H1 (cell line): ENCODE results near the gene TTC34. TPM values are rescaled to one million over a fixed set of nuclear protein-coding genes. Genes with fewer than 3 reads are reported as not detected.

ENCODE experiments used
- CTCF ChIA-PET: fragments of 300-600 bp; sonication (Branson Sonifier 250); formaldehyde crosslinking; loops from one replicate; lab custom pipeline; 2021; ENCODE audit not compliant: partially characterized antibody; lab: Charles Lee
- POLR2A ChIA-PET: fragments of 300-600 bp; sonication (Branson Sonifier 250); formaldehyde crosslinking; loops from one replicate; lab custom pipeline; 2021; ENCODE audit warnings: inconsistent platforms; ENCODE audit not compliant: partially characterized antibody; lab: Charles Lee
- DNase-seq, 2 experiments: peaks; one replicate each; pipeline versions ENCODE4 v3.0.0 to v3.0.0-alpha.2; 2010 to 2022; ENCODE audit warnings: low spot score in 2 of 2, low read depth in 1 of 2, mixed read lengths in 1 of 2
- FAIRE-seq: peaks from 2 replicates; lab custom pipeline; 2011; peaks lifted over from hg19 to GRCh38; lab: Jason Lieb, UNC
- H2AFZ ChIP-seq: 2 replicates; pipeline ENCODE4 v1.8.1; 2012; ENCODE audit warnings: low read length, inconsistent platforms
- H2AK5ac ChIP-seq: 2 replicates; pipeline ENCODE4 v1.6.1; 2013; ENCODE audit warnings: low read depth, low read length
- H2BK120ac ChIP-seq: replicated peaks from 2 replicates; pipeline ENCODE3; 2013; ENCODE audit warnings: low read depth, low read length, inconsistent platforms
- H2BK12ac ChIP-seq: 2 replicates; pipeline ENCODE4 v1.6.1; 2013; ENCODE audit warnings: low read depth, low read length
- H2BK15ac ChIP-seq: 2 replicates; pipeline ENCODE4 v1.6.1; 2013; ENCODE audit warnings: low read length
- H2BK20ac ChIP-seq: 2 replicates; pipeline ENCODE4 v1.6.1; 2013; ENCODE audit warnings: low read length
- H2BK5ac ChIP-seq: 2 replicates; pipeline ENCODE4 v1.6.1; 2013; ENCODE audit warnings: low read depth, low read length
- H3K14ac ChIP-seq: 2 replicates; pipeline ENCODE4 v1.6.1; 2013; ENCODE audit warnings: inconsistent platforms; ENCODE audit not compliant: insufficient read length
- H3K18ac ChIP-seq: 2 replicates; pipeline ENCODE4 v1.6.1; 2013; ENCODE audit warnings: low read length; ENCODE audit errors: extremely low read depth
- H3K23ac ChIP-seq: 2 replicates; pipeline ENCODE4 v1.6.1; 2013; ENCODE audit warnings: inconsistent platforms; ENCODE audit not compliant: insufficient read length
- H3K23me2 ChIP-seq: 2 replicates; pipeline ENCODE4 v1.6.1; 2013; ENCODE audit warnings: low read depth, low read length
- H3K27ac ChIP-seq: 2 replicates; pipeline ENCODE4 v1.6.1; 2011; ENCODE audit warnings: low read depth, low read length, inconsistent platforms
- H3K27me3 ChIP-seq, 4 experiments: replicated peaks in 1 of 4; 1 replicate in 1 of 4; 2 replicates in 3 of 4; pipeline versions ENCODE4 v1.6.1 to v1.8.1; 2011 to 2013; ENCODE audit warnings: low read length in 3 of 4, mild to moderate bottlenecking in 3 of 4, inconsistent platforms in 2 of 4, mixed read lengths in 2 of 4, moderate library complexity in 1 of 4; ENCODE audit not compliant: control insufficient read depth in 3 of 4, insufficient read depth in 3 of 4; ENCODE audit errors: extremely low read depth in 1 of 4
- H3K36me3 ChIP-seq, 4 experiments: 2 replicates each; pipeline versions ENCODE4 v1.6.1 to v1.8.1; 2011 to 2013; ENCODE audit warnings: mild to moderate bottlenecking in 4 of 4, low read length in 3 of 4, moderate library complexity in 2 of 4, control low read depth in 1 of 4, inconsistent platforms in 1 of 4; ENCODE audit not compliant: insufficient read depth in 4 of 4, control insufficient read depth in 2 of 4
- H3K4ac ChIP-seq: replicated peaks from 2 replicates; pipeline ENCODE3; 2013; ENCODE audit warnings: low read length, low read depth, mixed read lengths, inconsistent platforms; ENCODE audit not compliant: insufficient read length
- H3K4me1 ChIP-seq, 4 experiments: replicated peaks in 1 of 4; 1 replicate in 1 of 4; 2 replicates in 3 of 4; pipeline versions ENCODE4 v1.6.1 to v1.8.1; 2011 to 2013; ENCODE audit warnings: low read length in 3 of 4, inconsistent platforms in 2 of 4, mixed read lengths in 1 of 4; ENCODE audit not compliant: insufficient read depth in 4 of 4, control insufficient read depth in 3 of 4
- H3K4me2 ChIP-seq, 2 experiments: 2 replicates each; pipeline versions ENCODE4 v1.6.1 to v1.8.1; 2011 to 2013; ENCODE audit warnings: low read depth in 2 of 2, low read length in 2 of 2, control low read depth in 1 of 2, inconsistent platforms in 1 of 2, mild to moderate bottlenecking in 1 of 2; ENCODE audit not compliant: insufficient read depth in 1 of 2
- H3K4me3 ChIP-seq, 4 experiments: fragments of 200-600, 300-600 bp in 1 of 4; sonication (generic), shearing (Covaris generic), sonication (Bioruptor Twin) in 1 of 4; 2 replicates each; pipeline versions ENCODE4 v1.5.1 to v1.8.1; 2011 to 2016; ENCODE audit warnings: low read length in 4 of 4, low read depth in 3 of 4, control low read depth in 2 of 4, inconsistent platforms in 2 of 4, mild to moderate bottlenecking in 2 of 4, mixed read lengths in 1 of 4, moderate library complexity in 1 of 4; ENCODE audit not compliant: insufficient read depth in 2 of 4; ENCODE audit errors: extremely low read depth in 1 of 4
- H3K56ac ChIP-seq: replicated peaks from 2 replicates; pipeline ENCODE3; 2013; ENCODE audit warnings: low read depth, mild to moderate bottlenecking, mixed read lengths, low read length, inconsistent platforms; ENCODE audit not compliant: insufficient read length
- H3K79me1 ChIP-seq: 2 replicates; pipeline ENCODE4 v1.6.1; 2013; ENCODE audit warnings: low read depth, low read length, control low read depth
- H3K79me2 ChIP-seq, 2 experiments: 2 replicates each; pipeline versions ENCODE4 v1.6.1 to v1.8.1; 2012 to 2013; ENCODE audit warnings: low read length in 2 of 2, mild to moderate bottlenecking in 2 of 2, inconsistent platforms in 1 of 2; ENCODE audit not compliant: insufficient read depth in 2 of 2, control insufficient read depth in 1 of 2
- H3K9ac ChIP-seq, 4 experiments: replicated peaks in 1 of 4; 1 replicate in 1 of 4; 2 replicates in 3 of 4; pipeline versions ENCODE4 v1.6.1 to v1.8.1; 2011 to 2013; ENCODE audit warnings: low read depth in 3 of 4, low read length in 3 of 4, control low read depth in 2 of 4, mild to moderate bottlenecking in 2 of 4, moderate library complexity in 2 of 4, inconsistent platforms in 1 of 4; ENCODE audit errors: extremely low read depth in 1 of 4
- H3K9me3 ChIP-seq, 2 experiments: 2 replicates each; pipeline versions ENCODE4 v1.6.1 to v1.8.1; 2012 to 2013; ENCODE audit warnings: mild to moderate bottlenecking in 2 of 2, moderate library complexity in 2 of 2, control low read depth in 1 of 2, inconsistent platforms in 1 of 2, low read depth in 1 of 2, low read length in 1 of 2, mixed read lengths in 1 of 2; ENCODE audit not compliant: insufficient read depth in 2 of 2
- H4K20me1 ChIP-seq, 2 experiments: replicated peaks in 1 of 2; 2 replicates each; pipeline versions ENCODE3 to v1.8.1; 2011 to 2013; ENCODE audit warnings: inconsistent platforms in 2 of 2, low read length in 2 of 2, mild to moderate bottlenecking in 1 of 2; ENCODE audit not compliant: insufficient read depth in 2 of 2, control insufficient read depth in 1 of 2
- H4K5ac ChIP-seq: 2 replicates; pipeline ENCODE4 v1.6.1; 2013; ENCODE audit warnings: low read length, low read depth, mixed read lengths, inconsistent platforms; ENCODE audit not compliant: insufficient read length
- H4K8ac ChIP-seq: 2 replicates; pipeline ENCODE4 v1.8.0; 2013; ENCODE audit warnings: mild to moderate bottlenecking, moderate library complexity, low read length, inconsistent platforms; ENCODE audit not compliant: insufficient read depth; ENCODE audit errors: extremely low read depth
- H4K91ac ChIP-seq: replicated peaks from 2 replicates; pipeline ENCODE3; 2013; ENCODE audit warnings: low read length, mixed read lengths, inconsistent platforms; ENCODE audit not compliant: insufficient read length
- BACH1 ChIP-seq: IDR thresholded peaks from 2 replicates; pipeline ENCODE4 v1.6.1; 2012; ENCODE audit warnings: low read length, improper control_type of control experiment
- CTBP2 ChIP-seq: IDR thresholded peaks from 2 replicates; pipeline ENCODE4 v1.7.0; 2011; ENCODE audit warnings: borderline replicate concordance, mild to moderate bottlenecking, moderate library complexity, mixed read lengths, low read length; ENCODE audit not compliant: insufficient read depth, insufficient read length
- GABPA ChIP-seq: IDR thresholded peaks from 2 replicates; pipeline ENCODE4 v1.6.1; 2011; ENCODE audit warnings: mild to moderate bottlenecking, low read length, moderate library complexity, borderline replicate concordance; ENCODE audit not compliant: insufficient read depth
- KDM1A ChIP-seq: fragments of 200-600, 300-600 bp; sonication (generic); IDR thresholded peaks from 2 replicates; pipeline ENCODE4 v1.7.1; 2016; ENCODE audit warnings: mild to moderate bottlenecking, low read length, borderline replicate concordance
- KDM4A ChIP-seq: IDR thresholded peaks from one replicate; pipeline ENCODE4 v1.7.1; 2012; ENCODE audit warnings: low read depth, mild to moderate bottlenecking, moderate library complexity, low read length, inconsistent platforms; ENCODE audit not compliant: severe bottlenecking
- KDM5A ChIP-seq: fragments of 200-600 bp; IDR thresholded peaks from 2 replicates; pipeline ENCODE4 v1.7.1; 2012; ENCODE audit warnings: mild to moderate bottlenecking, low read length, inconsistent platforms, mixed read lengths
- RFX5 ChIP-seq: IDR thresholded peaks from 2 replicates; pipeline ENCODE4 v1.6.1; 2011; ENCODE audit warnings: low read depth, low read length, improper control_type of control experiment, borderline replicate concordance
- SIX5 ChIP-seq: IDR thresholded peaks from 2 replicates; pipeline ENCODE4 v1.6.1; 2011; ENCODE audit warnings: mild to moderate bottlenecking, low read depth, low read length
- SP1 ChIP-seq: IDR thresholded peaks from 2 replicates; pipeline ENCODE4 v1.6.1; 2011; ENCODE audit warnings: low read depth, low read length
- TEAD4 ChIP-seq: IDR thresholded peaks from 2 replicates; pipeline ENCODE4 v1.6.1; 2012; ENCODE audit warnings: low read depth, low read length, inconsistent platforms, mixed read lengths
- USF2 ChIP-seq: IDR thresholded peaks from 2 replicates; pipeline ENCODE4 v1.6.1; 2011; ENCODE audit warnings: low read length, improper control_type of control experiment
- YY1 ChIP-seq: IDR thresholded peaks from 2 replicates; pipeline ENCODE4 v1.6.1; 2011; ENCODE audit warnings: low read depth, mild to moderate bottlenecking, low read length
- ZNF274 ChIP-seq: IDR thresholded peaks from 2 replicates; pipeline ENCODE4 v1.7.0; 2012; ENCODE audit warnings: low read length, borderline replicate concordance; ENCODE audit errors: extremely low read depth
- WGBS, 2 experiments: shearing (Covaris generic) in 1 of 2; methylation state at CpG; one replicate each; pipeline versions ENCODE4 v1.1.6 to v1.1.7; 2013 to 2015; ENCODE audit warnings: low lambda C conversion rate in 2 of 2, mixed read lengths in 2 of 2, inconsistent platforms in 1 of 2, low coverage in 1 of 2, missing lambda C conversion rate in 1 of 2; ENCODE audit not compliant: insufficient replicate concordance in 2 of 2, insufficient coverage in 1 of 2, insufficient read length in 1 of 2; ENCODE audit errors: extremely low coverage in 1 of 2, missing lambda C conversion rate in 1 of 2; 5-methylcytosine and 5-hydroxymethylcytosine counted together
- polyA plus RNA-seq, 7 experiments: library from polyadenylated mRNA; depleted of rRNA in 3 of 7; stranded (reverse) in 5 of 7; unstranded in 2 of 7; fragments of >200 nt in 5 of 7; fragments of 200-250 nt in 2 of 7; gene quantifications; 1 replicate in 5 of 7; 2 replicates in 1 of 7; 4 replicates in 1 of 7; pipeline versions ENCODE4 v1.2.1 to v1.2.3, GENCODE V29; 2011 to 2013; ENCODE audit warnings: missing spikeins in 2 of 7, mixed read lengths in 2 of 7
- total RNA-seq: library from RNA; stranded (reverse); fragmentation: NEBNext Ultra II Directional; extraction: Animal tissue kit (Norgen Biotek cat#: 25700); gene quantifications from 2 replicates; pipeline ENCODE4 v1.2.1, GENCODE V29; 2021

TTC34 gene
- total and polyA plus RNA-seq, 2 of the 8 experiments (the other 6 are each of a cell fraction or from before 2014, with no cell fraction given): 0.23 to 0.50 TPM

DNA sequence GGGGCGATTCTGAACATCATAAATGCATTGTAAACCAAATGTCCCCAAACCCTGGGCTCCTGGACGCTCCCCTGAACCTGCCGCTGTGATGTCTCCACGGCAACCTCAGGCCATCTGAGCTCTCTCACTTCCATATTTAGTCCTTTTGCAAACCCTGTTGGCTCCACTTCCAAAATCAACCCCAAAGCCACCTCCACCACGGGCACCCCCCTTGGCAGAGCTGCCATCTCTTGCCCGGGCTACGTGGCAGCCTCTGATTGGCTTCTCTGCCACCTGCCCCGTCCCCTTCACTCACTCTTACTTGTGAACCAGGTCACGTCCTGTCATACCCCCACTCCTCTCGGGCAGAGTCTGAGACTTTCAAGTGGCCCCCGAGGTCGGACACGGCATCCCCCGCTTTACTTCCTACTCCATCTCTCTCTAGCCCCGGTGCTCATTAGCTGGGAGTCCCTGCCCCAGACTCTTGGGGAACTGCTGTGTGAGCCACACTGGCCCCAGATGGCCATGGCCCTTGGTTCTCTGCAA is 199.1 kb downstream of the TTC34 start:
- FAIRE-seq (no peak), DNase-seq (no peak)
- CTCF ChIA-PET: interaction anchor here (0.6 kb wide), 1 partner anchor 658 kb away, joined by 3 read pairs; no protein-coding TSS in a partner anchor
- Histone ChIP-seq H3K23me2 (no peaks in the 10 kb centered on the region), H3K14ac (no peak overlapping the region), H3K9ac (no peak overlapping the region), H3K18ac (no peak overlapping the region), H3K4me2 (no peak overlapping the region), H3K4ac (no peak overlapping the region), H4K20me1 (no peaks in the 10 kb centered on the region), H3K36me3 (no peaks in the 10 kb centered on the region), H2BK20ac (no peak overlapping the region), H3K79me1 (no peaks in the 10 kb centered on the region), H2BK120ac (no peak overlapping the region), H3K23ac (no peak overlapping the region), H4K8ac (no peak overlapping the region), H2AFZ (no peak overlapping the region), H2BK12ac (no peak overlapping the region), H2BK5ac (no peak overlapping the region), H4K91ac (no peak overlapping the region), H3K4me3 (no peak overlapping the region), H3K9me3 (no peaks in the 10 kb centered on the region), H4K5ac (no peak overlapping the region), H3K56ac (no peak overlapping the region), H3K27me3 (no peaks in the 10 kb centered on the region), H3K4me1 (no peaks in the 10 kb centered on the region), H3K27ac (no peak overlapping the region), H3K79me2 (no peaks in the 10 kb centered on the region), H2BK15ac (no peak overlapping the region), H2AK5ac (no peak overlapping the region)
- POLR2A ChIA-PET: no interaction called here
- 83% methylated on average over 15 of the region's 15 CpGs; no CpG with 5 or more reads in 1 of the 2 experiments for WGBS, 2 experiments
- TF ChIP-seq TEAD4 (no peak), YY1 (no peak), BACH1 (no peak), RFX5 (no peak), KDM4A (no peak), GABPA (no peak), CTBP2 (no peak), KDM5A (no peak), SP1 (no peak), KDM1A (no peak), ZNF274 (no peak), USF2 (no peak), SIX5 (no peak)
